Keratinocyte (primary cell): Measurements from ENCODE around the gene HOXA5. TPM values are rescaled to one million over a fixed set of nuclear protein-coding genes. Genes with fewer than 3 reads are reported as not detected.

ENCODE experiments used
- DNase-seq: peaks from one replicate; pipeline ENCODE4 v3.0.0-alpha.2; 2011; ENCODE audit warnings: low read depth, missing footprints, low spot score
- FAIRE-seq: peaks from 2 replicates; lab custom pipeline; 2011; peaks lifted over from hg19 to GRCh38; lab: Jason Lieb, UNC
- H2AFZ ChIP-seq: 2 replicates; pipeline ENCODE4 v1.6.0; 2012; ENCODE audit warnings: low read length, control low read depth, inconsistent platforms; ENCODE audit not compliant: control insufficient read depth
- H3K27ac ChIP-seq: 2 replicates; pipeline ENCODE4 v1.5.1; 2011; ENCODE audit warnings: low read length; ENCODE audit not compliant: control insufficient read depth, insufficient read depth
- H3K27me3 ChIP-seq: 3 replicates; pipeline ENCODE4 v1.6.0; 2011; ENCODE audit warnings: low read length; ENCODE audit not compliant: control insufficient read depth, insufficient read depth; ENCODE audit errors: extremely low read depth
- H3K36me3 ChIP-seq, 2 experiments: 2 replicates in 1 of 2; 3 replicates in 1 of 2; pipeline ENCODE4 v1.5.1; 2011; ENCODE audit warnings: low read length in 2 of 2, mild to moderate bottlenecking in 1 of 2; ENCODE audit not compliant: control insufficient read depth in 2 of 2, insufficient read depth in 2 of 2; ENCODE audit errors: extremely low read depth in 1 of 2
- H3K4me1 ChIP-seq: 3 replicates; pipeline ENCODE4 v1.5.1; 2011; ENCODE audit warnings: low read length; ENCODE audit not compliant: control insufficient read depth, insufficient read depth; ENCODE audit errors: extremely low read depth
- H3K4me2 ChIP-seq: 3 replicates; pipeline ENCODE4 v1.6.0; 2011; ENCODE audit warnings: low read depth, low read length; ENCODE audit not compliant: control insufficient read depth, insufficient read depth; ENCODE audit errors: extremely low read depth
- H3K4me3 ChIP-seq, 3 experiments: fragments of 200-600 bp in 1 of 3; sonication (generic) in 1 of 3; 2 replicates in 2 of 3; 3 replicates in 1 of 3; pipeline ENCODE4 v1.5.1; 2011 to 2016; ENCODE audit warnings: low read length in 3 of 3, mild to moderate bottlenecking in 3 of 3, control low read depth in 2 of 3, inconsistent platforms in 1 of 3, low read depth in 1 of 3, mixed read lengths in 1 of 3, mixed run types in 1 of 3, moderate library complexity in 1 of 3; ENCODE audit not compliant: control insufficient read depth in 2 of 3, insufficient read depth in 2 of 3; ENCODE audit errors: extremely low read depth in 1 of 3
- H3K79me2 ChIP-seq: 2 replicates; pipeline ENCODE4 v1.6.0; 2012; ENCODE audit warnings: low read length; ENCODE audit not compliant: control insufficient read depth, insufficient read depth
- H3K9ac ChIP-seq: 3 replicates; pipeline ENCODE4 v1.6.0; 2011; ENCODE audit warnings: low read length; ENCODE audit not compliant: control insufficient read depth, insufficient read depth; ENCODE audit errors: extremely low read depth
- H3K9me1 ChIP-seq: 3 replicates; pipeline ENCODE4 v1.6.0; 2011; ENCODE audit warnings: low read length; ENCODE audit not compliant: control insufficient read depth, insufficient read depth; ENCODE audit errors: extremely low read depth
- H3K9me3 ChIP-seq: 2 replicates; pipeline ENCODE4 v1.5.1; 2012; ENCODE audit warnings: low read depth, low read length; ENCODE audit not compliant: control insufficient read depth
- H4K20me1 ChIP-seq: 3 replicates; pipeline ENCODE4 v1.6.0; 2011; ENCODE audit warnings: low read length; ENCODE audit not compliant: control insufficient read depth, insufficient read depth; ENCODE audit errors: extremely low read depth
- CTCF ChIP-seq, 3 experiments: IDR thresholded peaks in 1 of 3; conservative IDR thresholded peaks in 1 of 3; optimal IDR thresholded peaks in 1 of 3; 2 replicates in 2 of 3; 3 replicates in 1 of 3; pipeline versions ENCODE3 to v1.5.1; 2011; ENCODE audit warnings: low read length in 3 of 3, mild to moderate bottlenecking in 3 of 3, moderate library complexity in 2 of 3, control low read depth in 1 of 3, inconsistent platforms in 1 of 3; ENCODE audit not compliant: insufficient read depth in 2 of 3; ENCODE audit errors: extremely low read depth in 1 of 3
- EZH2 ChIP-seq: IDR thresholded peaks from one replicate; pipeline ENCODE4 v1.6.1; 2012; ENCODE audit warnings: inconsistent platforms, mild to moderate bottlenecking, low read length, moderate library complexity
- dilution Hi-C: fragments of 300-500 bp; cut with MboI; formaldehyde crosslinking; loops from one replicate; pipeline ENCODE4 v1.7.0; 2020; ENCODE audit warnings: low sequenced_read_pairs; ENCODE audit not compliant: extremely low pct_ligation_motif_present
- polyA plus RNA-seq, 5 experiments: library from polyadenylated mRNA; depleted of rRNA in 3 of 5; stranded (reverse) in 3 of 5; stranded (forward) in 1 of 5; unstranded in 1 of 5; fragments of >200 nt; gene quantifications; 1 replicate in 1 of 5; 2 replicates in 3 of 5; 3 replicates in 1 of 5; pipeline versions ENCODE4 v1.2.1 to v1.2.3, GENCODE V29; 2011 to 2012; ENCODE audit warnings: missing spikeins in 2 of 5, low read depth in 1 of 5, low replicate concordance in 1 of 5

The HOXA5 gene
- polyA plus RNA-seq, 1 donor (not counting 4 experiments of a cell fraction or from before 2014, with no cell fraction given), result 7.1 TPM

- H3K27me3 ChIP-seq, result no peaks in the 10 kb centered on the region
- FAIRE-seq, result peak; percentile 23
- H2AFZ ChIP-seq, result no peak overlapping the region
Observed at GRCh38 chr7:27163288-27164044, 20.0 kb upstream of the HOXA5 start.

GRCh38 chr7:27162561-27163287 lies 19.2 kb upstream of the HOXA5 start:
- Histone ChIP-seq H4K20me1 (no peaks in the 10 kb centered on the region), H3K9ac (peak overlapping the region; percentile 83), H2AFZ (no peak overlapping the region), H3K27me3 (no peaks in the 10 kb centered on the region), H3K9me3 (no peaks in the 10 kb centered on the region), H3K27ac (peak overlapping the region; percentile 87), H3K9me1 (no peaks in the 10 kb centered on the region), H3K4me1 (peaks cover 33% of the 10 kb centered on the region), H3K4me2 (peak overlapping the region; percentile 98), H3K79me2 (peaks cover 67% of the 10 kb centered on the region), H3K36me3 (peaks cover 4 to 10% of the 10 kb centered on the region in 2 experiments), H3K4me3 (peak overlapping the region; percentile 78 to 94 (median 84))
- no peak for FAIRE-seq
- TF ChIP-seq CTCF (optimal IDR thresholded peaks at IDR 0.05 in 1 of 3, IDR thresholded peaks at IDR 0.05 in 1 of 3, conservative IDR thresholded peaks at IDR 0.05 in 1 of 3; ENCODE audit: extremely low read depth in 1 of 3, insufficient read depth in 2 of 3, low read length in 3 of 3), result no peak
- TF ChIP-seq EZH2, result no peak
- no peak for DNase-seq
- dilution Hi-C loops, result no loop called here

More at GRCh38 chr7:27163288-27164044, 20.0 kb upstream of the HOXA5 start:
- peak overlapping the region; percentile 98 for H3K4me2 ChIP-seq
- H3K9ac ChIP-seq, result peak overlapping the region; percentile 83
- dilution Hi-C loops, result no loop called here
- no peaks in the 10 kb centered on the region for H3K9me3 ChIP-seq
- H3K4me3 ChIP-seq, result peak overlapping the region; percentile 78 to 94 (median 84)
- H3K9me1 ChIP-seq, result no peaks in the 10 kb centered on the region
- peak overlapping the region; percentile 87 for H3K27ac ChIP-seq
- TF ChIP-seq EZH2, result no peak
- no peak for TF ChIP-seq CTCF (optimal IDR thresholded peaks at IDR 0.05 in 1 of 3, IDR thresholded peaks at IDR 0.05 in 1 of 3, conservative IDR thresholded peaks at IDR 0.05 in 1 of 3; ENCODE audit: extremely low read depth in 1 of 3, insufficient read depth in 2 of 3, low read length in 3 of 3)
- H3K4me1 ChIP-seq, result peaks cover 34% of the 10 kb centered on the region
- peaks cover 4 to 10% of the 10 kb centered on the region in 2 experiments for H3K36me3 ChIP-seq
- no peak for DNase-seq
- no peaks in the 10 kb centered on the region for H4K20me1 ChIP-seq
- H3K79me2 ChIP-seq, result peaks cover 75% of the 10 kb centered on the region
